ENCODE data around the gene PAQR6.

PAQR6 gene

GRCh38 chr1:156247460-156248322 is at the start of gene PAQR6:
TSS of gene PAQR6 (minus strand) at chr1:156248056. CDS start at chr1:156246731, 1,325 bp downstream.
- no peak within 1 kb of the TSS for H3K4me3 ChIP-seq (ENCODE audit: low read depth, low read length)
- DNase-seq (ENCODE audit: low read depth) = no peak

GRCh38 chr1:156295391-156295947 is 47.6 kb upstream of the PAQR6 start, which contains the start of gene GLMP:
TSS of gene GLMP (minus strand) at chr1:156295679. CDS start at chr1:156295645, 34 bp downstream.
- DNase-seq (ENCODE audit: low read depth) = no peak
- peak within 1 kb of the TSS; percentile 91 for H3K4me3 ChIP-seq (ENCODE audit: low read depth, low read length)

GRCh38 chr1:156293895-156294294 is 46.0 kb upstream of the PAQR6 start:
- no peak overlapping the region for H3K4me3 ChIP-seq (ENCODE audit: low read depth, low read length)
- DNase-seq (ENCODE audit: low read depth) = no peak

- no peak overlapping the region for H3K4me3 ChIP-seq (ENCODE audit: low read depth, low read length)
- DNase-seq (ENCODE audit: low read depth) = no peak
Measured at GRCh38 chr1:156293098-156293434, 45.2 kb upstream of the PAQR6 start.

GRCh38 chr1:156291226-156292061 is 43.6 kb upstream of the PAQR6 start:
- H3K4me3 ChIP-seq (ENCODE audit: low read depth, low read length) = peak overlapping the region; percentile 60
- DNase-seq (ENCODE audit: low read depth) = peak; percentile 43

GRCh38 chr1:156289857-156290256 is 42.0 kb upstream of the PAQR6 start:
- no peak for DNase-seq (ENCODE audit: low read depth)
- no peak overlapping the region for H3K4me3 ChIP-seq (ENCODE audit: low read depth, low read length)

- H3K4me3 ChIP-seq (ENCODE audit: low read depth, low read length) = no peak overlapping the region
Measured at GRCh38 chr1:156286061-156286460, 38.2 kb upstream of the PAQR6 start.

GRCh38 chr1:156285437-156285836 is 37.6 kb upstream of the PAQR6 start:
- H3K4me3 ChIP-seq (ENCODE audit: low read depth, low read length) = no peak overlapping the region
- no peak for DNase-seq (ENCODE audit: low read depth)

More at GRCh38 chr1:156286061-156286460, 38.2 kb upstream of the PAQR6 start:
- DNase-seq (ENCODE audit: low read depth) = no peak

- DNase-seq (ENCODE audit: low read depth) = no peak
- H3K4me3 ChIP-seq (ENCODE audit: low read depth, low read length) = no peak overlapping the region
Measured at GRCh38 chr1:156284757-156285156, 36.9 kb upstream of the PAQR6 start.

GRCh38 chr1:156284112-156284511 is 36.3 kb upstream of the PAQR6 start, which contains the start of gene TMEM79:
TSS of gene TMEM79 (plus strand) at chr1:156284325. CDS start at chr1:156285227, 902 bp downstream.
- peak within 1 kb of the TSS; percentile 69 for H3K4me3 ChIP-seq (ENCODE audit: low read depth, low read length)
- DNase-seq (ENCODE audit: low read depth) = no peak

- DNase-seq (ENCODE audit: low read depth) = no peak
- H3K4me3 ChIP-seq (ENCODE audit: low read depth, low read length) = peak overlapping the region; percentile 69
Measured at GRCh38 chr1:156283521-156283920, 35.7 kb upstream of the PAQR6 start.

- DNase-seq (ENCODE audit: low read depth) = peak; percentile 97
- H3K4me3 ChIP-seq (ENCODE audit: low read depth, low read length) = peak within 1 kb of the TSS; percentile 69
Measured at GRCh38 chr1:156282479-156283222, 34.8 kb upstream of the PAQR6 start, which contains the start of gene SMG5. TSS of gene SMG5 (minus strand) at chr1:156282825. CDS start at chr1:156282680, 145 bp downstream.

GRCh38 chr1:156281693-156282478 is 34.0 kb upstream of the PAQR6 start:
- peak overlapping the region; percentile 69 for H3K4me3 ChIP-seq (ENCODE audit: low read depth, low read length)
- DNase-seq (ENCODE audit: low read depth) = no peak

- no peak for DNase-seq (ENCODE audit: low read depth)
- H3K4me3 ChIP-seq (ENCODE audit: low read depth, low read length) = peak overlapping the region; percentile 69
Measured at GRCh38 chr1:156281281-156281680, 33.4 kb upstream of the PAQR6 start.

GRCh38 chr1:156279837-156280236 is 32.0 kb upstream of the PAQR6 start:
- DNase-seq (ENCODE audit: low read depth) = no peak
- H3K4me3 ChIP-seq (ENCODE audit: low read depth, low read length) = no peak overlapping the region

- DNase-seq (ENCODE audit: low read depth) = no peak
- H3K4me3 ChIP-seq (ENCODE audit: low read depth, low read length) = no peak overlapping the region
Measured at GRCh38 chr1:156276966-156277381, 29.1 kb upstream of the PAQR6 start.

GRCh38 chr1:156276532-156276931 is 28.7 kb upstream of the PAQR6 start:
- H3K4me3 ChIP-seq (ENCODE audit: low read depth, low read length) = no peak overlapping the region
- no peak for DNase-seq (ENCODE audit: low read depth)

- no peak for DNase-seq (ENCODE audit: low read depth)
- no peak overlapping the region for H3K4me3 ChIP-seq (ENCODE audit: low read depth, low read length)
Measured at GRCh38 chr1:156270314-156270713, 22.5 kb upstream of the PAQR6 start.
